ENCODE results near the gene LST1.

Gene LST1

GRCh38 chr6:31621320-31621939 is 35.4 kb downstream of the LST1 start:
- DNase-seq = no peak

DNA sequence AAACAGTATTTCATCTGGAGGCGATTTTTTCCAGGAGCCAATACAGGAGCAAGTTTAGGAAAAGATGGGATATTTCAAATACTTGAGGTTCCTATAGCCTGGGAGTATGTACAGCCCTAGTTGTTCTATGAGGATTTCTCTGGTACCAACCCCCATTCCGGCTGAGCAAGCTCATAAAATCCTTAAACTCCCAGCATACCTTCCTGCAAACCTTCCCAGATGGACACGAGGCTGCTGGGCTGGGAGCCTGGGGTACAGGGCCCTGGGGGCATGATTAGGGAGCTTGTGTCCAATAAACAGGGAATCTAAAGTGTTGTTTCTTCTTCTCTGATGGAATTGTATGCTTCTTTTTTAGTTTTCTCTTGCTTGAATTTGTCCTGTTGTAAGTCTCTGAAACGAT is 35.9 kb downstream of the LST1 start:
- no peak for DNase-seq

DNA sequence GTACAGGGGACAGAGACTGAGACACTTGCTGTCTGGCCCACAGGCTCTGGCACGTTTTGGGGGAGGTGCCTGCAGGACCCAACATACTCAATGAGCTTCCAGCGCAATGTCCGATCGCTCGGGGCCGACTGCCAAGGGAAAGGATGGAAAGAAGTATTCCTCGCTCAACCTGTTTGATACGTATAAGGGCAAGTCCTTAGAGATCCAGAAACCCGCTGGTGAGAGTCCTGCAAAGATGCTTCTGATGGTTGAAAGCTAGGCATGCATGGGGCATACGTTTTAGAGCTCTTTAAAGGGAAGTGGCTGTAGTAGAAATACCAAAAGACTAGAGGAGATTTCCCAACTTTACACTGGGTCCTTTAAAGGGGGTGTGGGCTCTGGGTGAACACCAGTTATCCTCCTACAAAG is 36.6 kb downstream of the LST1 start:
- no peak for DNase-seq

GRCh38 chr6:31624070-31624469 is 38.0 kb downstream of the LST1 start:
- no peak for DNase-seq

DNA sequence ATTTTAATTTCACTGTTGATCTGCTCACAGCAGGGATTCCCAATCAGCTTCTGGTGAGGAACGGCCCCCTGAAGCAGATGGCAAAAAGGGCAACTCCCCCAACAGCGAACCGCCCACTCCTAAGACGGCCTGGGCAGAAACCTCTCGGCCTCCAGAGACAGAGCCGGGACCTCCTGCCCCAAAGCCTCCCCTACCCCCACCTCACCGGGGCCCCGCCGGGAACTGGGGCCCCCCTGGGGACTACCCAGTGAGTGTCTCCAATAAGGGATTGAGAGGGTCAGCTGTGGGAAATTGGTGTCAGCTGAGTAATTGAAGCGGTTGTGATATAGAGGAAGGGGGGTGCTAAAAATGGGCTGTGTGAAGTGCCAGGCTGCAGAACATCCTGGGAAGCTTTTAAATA is 40.9 kb downstream of the LST1 start:
- no peak for DNase-seq

DNA sequence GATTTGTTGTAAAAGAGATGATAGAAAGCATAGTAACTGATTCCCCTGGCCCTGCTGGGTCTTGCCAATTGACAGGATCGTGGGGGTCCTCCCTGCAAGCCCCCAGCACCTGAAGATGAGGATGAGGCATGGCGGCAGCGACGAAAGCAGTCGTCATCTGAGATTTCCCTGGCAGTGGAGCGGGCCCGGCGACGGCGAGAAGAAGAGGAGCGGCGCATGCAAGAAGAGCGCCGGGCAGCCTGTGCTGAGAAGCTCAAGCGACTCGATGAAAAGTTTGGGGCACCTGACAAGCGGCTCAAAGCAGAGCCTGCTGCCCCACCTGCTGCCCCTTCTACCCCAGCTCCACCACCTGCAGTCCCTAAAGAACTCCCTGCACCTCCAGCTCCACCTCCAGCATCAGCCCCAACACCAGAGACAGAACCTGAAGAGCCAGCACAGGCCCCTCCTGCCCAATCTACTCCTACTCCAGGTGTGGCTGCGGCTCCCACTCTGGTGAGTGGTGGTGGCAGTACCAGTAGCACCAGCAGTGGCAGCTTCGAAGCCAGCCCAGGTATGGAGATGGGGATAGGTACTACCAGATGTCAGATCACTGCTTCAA is 41.7 kb downstream of the LST1 start:
- no peak for DNase-seq

DNA sequence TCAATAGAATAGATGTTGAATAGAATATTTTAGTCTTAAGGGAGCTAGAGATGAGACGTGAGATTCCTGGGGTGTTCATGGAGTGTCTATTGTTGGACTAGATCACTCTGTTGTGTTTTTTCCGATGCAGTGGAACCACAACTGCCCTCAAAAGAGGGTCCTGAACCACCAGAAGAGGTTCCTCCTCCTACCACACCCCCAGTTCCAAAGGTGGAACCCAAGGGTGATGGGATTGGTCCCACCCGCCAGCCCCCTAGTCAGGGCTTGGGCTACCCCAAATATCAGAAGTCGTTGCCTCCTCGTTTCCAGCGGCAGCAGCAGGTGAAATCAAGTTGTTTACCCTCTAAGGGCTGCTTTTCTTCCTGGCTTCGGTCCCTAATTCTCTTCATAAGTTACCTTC is 42.9 kb downstream of the LST1 start:
- no peak for DNase-seq

- DNase-seq = no peak
Observed at GRCh38 chr6:31630177-31630934, 44.3 kb downstream of the LST1 start.

- no peak for DNase-seq
Observed at GRCh38 chr6:31631209-31631608, 45.1 kb downstream of the LST1 start.

- DNase-seq = no peak
Observed at GRCh38 chr6:31631681-31632278, 45.7 kb downstream of the LST1 start.

GRCh38 chr6:31632279-31632946 is 46.3 kb downstream of the LST1 start:
- no peak for DNase-seq

DNA sequence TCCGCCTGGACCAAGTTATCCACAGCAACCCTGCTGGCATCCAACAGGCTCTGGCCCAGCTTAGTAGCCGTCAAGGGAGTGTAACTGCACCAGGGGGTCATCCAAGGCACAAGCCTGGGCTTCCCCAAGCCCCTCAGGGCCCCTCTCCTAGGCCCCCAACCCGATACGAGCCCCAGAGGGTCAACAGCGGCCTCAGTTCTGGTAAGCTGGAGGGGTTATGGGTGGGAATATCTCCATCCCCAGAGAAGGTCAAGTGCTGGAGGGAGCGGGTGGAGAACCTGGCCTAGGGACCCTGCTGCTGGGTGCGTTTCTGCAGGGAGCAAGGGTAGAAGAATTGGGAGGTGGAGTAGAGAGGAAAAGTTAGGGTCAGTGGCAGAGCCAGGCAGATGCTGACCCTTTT is 47.4 kb downstream of the LST1 start:
- no peak for DNase-seq

GRCh38 chr6:31634131-31634530 is 48.1 kb downstream of the LST1 start:
- no peak for DNase-seq

DNA sequence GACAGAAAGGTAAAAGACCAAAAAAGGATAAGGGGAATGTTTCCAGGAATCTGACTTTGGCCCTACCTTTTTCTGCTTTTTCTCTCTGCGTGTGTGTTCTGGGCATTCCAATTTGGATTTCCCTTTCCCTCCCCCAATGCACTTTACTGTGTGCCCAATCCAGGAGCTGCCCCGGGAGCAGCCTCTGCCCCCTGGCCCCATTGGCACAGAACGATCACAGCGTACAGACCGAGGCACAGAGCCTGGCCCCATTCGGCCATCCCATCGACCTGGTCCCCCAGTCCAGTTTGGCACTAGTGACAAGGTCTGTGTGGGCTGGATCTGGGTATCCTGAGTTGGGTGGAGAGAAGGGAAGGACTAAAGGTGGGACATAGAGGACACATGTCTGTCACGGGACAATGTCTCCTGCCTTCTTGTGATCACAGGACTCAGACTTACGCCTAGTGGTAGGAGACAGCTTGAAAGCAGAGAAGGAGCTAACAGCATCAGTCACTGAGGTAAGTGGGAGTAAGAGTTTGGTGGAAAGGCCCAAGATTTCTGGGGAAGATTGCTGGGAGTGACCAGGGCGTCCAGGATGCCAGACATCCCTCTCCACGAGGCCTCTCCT is 49.0 kb downstream of the LST1 start:
- no peak for DNase-seq

GRCh38 chr6:31636698-31637596 is 50.9 kb downstream of the LST1 start:
- DNase-seq = no peak
